AG08395 (cell line): ENCODE measurements around the gene CARM1.
A peak's percentile ranks its signal among the peaks of the same experiment; 100 is the strongest.

Experiments used
- DNase-seq: peaks from one replicate; pipeline ENCODE4 v3.0.0; 2012; ENCODE audit warnings: mixed read lengths, low spot score

Gene CARM1

GRCh38 chr19:10907925-10908324 lies 36.6 kb downstream of the CARM1 start:
- no peak for DNase-seq

- no peak for DNase-seq
Observed at GRCh38 chr19:10908380-10908960, 37.1 kb downstream of the CARM1 start.

GRCh38 chr19:10911579-10912363 lies 40.4 kb downstream of the CARM1 start:
- no peak for DNase-seq

- DNase-seq = no peak
Observed at GRCh38 chr19:10912619-10913018, 41.3 kb downstream of the CARM1 start.

GRCh38 chr19:10913716-10914340 lies 42.5 kb downstream of the CARM1 start:
- no peak for DNase-seq

- peak; percentile 96 for DNase-seq
Observed at GRCh38 chr19:10915130-10916091, 44.1 kb downstream of the CARM1 start.

- no peak for DNase-seq
Observed at GRCh38 chr19:10916602-10917001, 45.2 kb downstream of the CARM1 start.

- no peak for DNase-seq
Observed at GRCh38 chr19:10918359-10918758, 47.0 kb downstream of the CARM1 start.

- no peak for DNase-seq
Observed at GRCh38 chr19:10919352-10920287, 48.3 kb downstream of the CARM1 start.

GRCh38 chr19:10920288-10920655 lies 48.9 kb downstream of the CARM1 start:
- no peak for DNase-seq

GRCh38 chr19:10920781-10921180 lies 49.4 kb downstream of the CARM1 start:
- DNase-seq = no peak

- DNase-seq = no peak
Observed at GRCh38 chr19:10921199-10921909, 50.0 kb downstream of the CARM1 start.

- no peak for DNase-seq
Observed at GRCh38 chr19:10921910-10922637, 50.7 kb downstream of the CARM1 start.

GRCh38 chr19:10922638-10923014 lies 51.3 kb downstream of the CARM1 start:
- no peak for DNase-seq

GRCh38 chr19:10923260-10924112 lies 52.1 kb downstream of the CARM1 start:
- DNase-seq = no peak

- no peak for DNase-seq
Observed at GRCh38 chr19:10924597-10924996, 53.2 kb downstream of the CARM1 start.

- DNase-seq = peak; percentile 33
Observed at GRCh38 chr19:10927730-10928562, 56.6 kb downstream of the CARM1 start.
